Endothelial cell (in vitro differentiated cells): ENCODE measurements around the gene RALY. TPM values are rescaled to one million over a fixed set of nuclear protein-coding genes. Genes with fewer than 3 reads are reported as not detected.

Experiments
- DNase-seq: peaks from one replicate; pipeline ENCODE4 v3.0.0; 2021; ENCODE audit warnings: low spot score
- H3K27ac Mint-ChIP-seq: one replicate; pipeline ENCODE4 v1.8.0; 2021; ENCODE audit warnings: mixed read lengths, inconsistent platforms; ENCODE audit not compliant: unreplicated experiment
- H3K27me3 Mint-ChIP-seq: one replicate; pipeline ENCODE4 v1.8.0; 2021; ENCODE audit warnings: mild to moderate bottlenecking, moderate library complexity, mixed read lengths, inconsistent platforms; ENCODE audit not compliant: unreplicated experiment
- H3K36me3 Mint-ChIP-seq: one replicate; pipeline ENCODE4 v1.8.0; 2021; ENCODE audit warnings: mild to moderate bottlenecking, low read depth, mixed read lengths, inconsistent platforms; ENCODE audit not compliant: unreplicated experiment
- H3K4me1 Mint-ChIP-seq: one replicate; pipeline ENCODE4 v1.8.0; 2021; ENCODE audit warnings: mild to moderate bottlenecking, mixed read lengths, inconsistent platforms; ENCODE audit not compliant: unreplicated experiment
- H3K4me3 Mint-ChIP-seq: one replicate; pipeline ENCODE4 v1.8.0; 2021; ENCODE audit warnings: mild to moderate bottlenecking, mixed read lengths, inconsistent platforms; ENCODE audit not compliant: unreplicated experiment
- H3K9me3 Mint-ChIP-seq: one replicate; pipeline ENCODE4 v1.8.0; 2021; ENCODE audit warnings: mixed read lengths, inconsistent platforms; ENCODE audit not compliant: unreplicated experiment
- CTCF ChIP-seq: fragments of 200-600 bp; sonication (generic); IDR thresholded peaks from one replicate; pipeline ENCODE4 v1.5.0; 2021; ENCODE audit warnings: antibody characterized with exemption; ENCODE audit not compliant: unreplicated experiment
- total RNA-seq: library from RNA; stranded (reverse); fragmentation: NEBNext Ultra II Directional; extraction: Animal tissue kit (Norgen Biotek cat#: 25700); gene quantifications from one replicate; pipeline ENCODE4 v1.2.1, GENCODE V29; 2021; ENCODE audit not compliant: unreplicated experiment

RALY gene
- total RNA-seq, 1 donor from 2014 or later, result 168 TPM

GRCh38 chr20:33991502-33991901, 2.2 kb upstream of the RALY start:
- H3K27me3 Mint-ChIP-seq, result peaks cover 22% of the 10 kb centered on the region
- no peak overlapping the region for H3K27ac Mint-ChIP-seq
- no peaks in the 10 kb centered on the region for H3K9me3 Mint-ChIP-seq
- H3K4me1 Mint-ChIP-seq, result peaks cover 21% of the 10 kb centered on the region
- TF ChIP-seq CTCF, result no peak
- no peaks in the 10 kb centered on the region for H3K36me3 Mint-ChIP-seq
- H3K4me3 Mint-ChIP-seq, result no peak overlapping the region
- DNase-seq, result no peak

GRCh38 chr20:33992145-33992922, 1.4 kb upstream of the RALY start:
- no peaks in the 10 kb centered on the region for H3K9me3 Mint-ChIP-seq
- no peak for DNase-seq
- TF ChIP-seq CTCF, result no peak
- peak overlapping the region; percentile 93 for H3K27ac Mint-ChIP-seq
- peak overlapping the region; percentile 85 for H3K4me3 Mint-ChIP-seq
- H3K27me3 Mint-ChIP-seq, result peaks cover 22% of the 10 kb centered on the region
- H3K4me1 Mint-ChIP-seq, result peaks cover 25% of the 10 kb centered on the region
- no peaks in the 10 kb centered on the region for H3K36me3 Mint-ChIP-seq

DNA sequence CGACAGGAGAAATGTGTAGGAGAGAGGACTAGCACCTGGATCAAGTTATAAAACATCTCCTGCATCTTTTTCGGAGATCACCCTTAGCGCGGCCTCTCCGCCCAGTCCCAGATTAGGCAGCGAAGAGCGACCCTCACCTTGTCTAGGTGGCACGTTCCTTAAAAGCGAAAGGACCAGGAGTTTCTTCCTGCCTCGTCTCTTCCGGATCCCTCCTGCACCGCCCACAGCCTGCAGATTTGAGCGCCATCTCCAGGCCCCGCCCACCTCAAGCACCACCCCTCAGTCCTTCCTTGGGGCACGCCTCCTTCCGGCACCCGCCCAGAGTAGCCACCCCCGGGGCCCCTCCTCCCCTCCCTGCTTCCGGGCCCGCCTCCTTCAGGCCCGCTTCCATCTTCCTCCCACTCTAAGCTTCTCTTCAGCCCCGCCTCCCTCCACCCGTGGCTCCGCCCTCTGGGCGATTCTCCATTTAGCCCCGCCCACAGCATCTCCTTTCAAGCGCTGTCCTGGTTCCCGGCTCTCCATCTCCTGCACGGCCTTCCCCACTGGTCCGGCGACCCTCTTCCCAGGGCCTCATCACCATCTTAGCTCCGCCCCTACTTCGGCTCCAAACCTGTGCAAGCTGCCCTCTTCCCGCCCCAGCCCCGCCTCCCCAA, 662 bp upstream of the RALY start:
- Mint-ChIP-seq H3K27ac (peak overlapping the region; percentile 93), H3K4me1 (peaks cover 28% of the 10 kb centered on the region), H3K9me3 (no peaks in the 10 kb centered on the region), H3K27me3 (peaks cover 22% of the 10 kb centered on the region), H3K4me3 (peak overlapping the region; percentile 85), H3K36me3 (peaks cover 3% of the 10 kb centered on the region)
- DNase-seq, result peak; percentile 99
- TF ChIP-seq CTCF, result no peak

DNA sequence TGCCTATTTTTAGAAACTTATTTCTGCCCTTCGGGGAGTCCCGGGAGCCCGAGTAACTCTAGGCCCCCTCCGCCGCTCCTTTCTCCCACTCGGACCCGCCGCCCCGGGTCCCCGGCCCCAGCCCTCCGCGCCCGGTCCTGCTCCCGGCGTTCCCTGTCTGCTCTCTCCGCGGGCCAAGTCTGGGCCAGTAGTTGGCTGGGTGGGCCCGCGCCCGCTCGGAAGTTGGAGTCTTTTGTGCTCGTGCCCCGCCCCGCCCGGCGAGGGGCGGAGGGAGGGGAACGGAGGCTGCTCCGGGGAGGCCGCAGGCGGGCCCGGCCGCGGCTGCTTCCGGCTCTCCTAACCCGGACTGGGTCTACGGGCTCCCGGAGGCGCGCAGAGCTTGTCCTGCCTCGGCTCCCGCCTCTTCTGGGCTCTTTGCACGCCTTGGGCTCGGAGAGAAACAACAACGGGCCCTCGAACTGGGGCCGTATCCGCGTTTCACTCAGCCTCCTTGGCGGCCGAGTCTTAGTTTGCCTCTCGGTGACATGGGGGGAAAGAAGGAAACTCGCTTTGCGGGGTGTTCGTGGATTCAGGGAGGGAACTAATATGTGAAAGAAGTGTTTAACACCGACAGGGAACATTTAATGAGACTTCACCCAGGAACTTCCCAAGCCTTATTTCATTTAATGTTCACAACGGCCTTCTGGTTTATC, 657 bp downstream of the RALY start:
- TF ChIP-seq CTCF, result no peak
- Mint-ChIP-seq H3K4me3 (peak overlapping the region; percentile 96), H3K4me1 (peaks cover 38% of the 10 kb centered on the region), H3K36me3 (peaks cover 4% of the 10 kb centered on the region), H3K27ac (peak overlapping the region; percentile 90), H3K9me3 (no peaks in the 10 kb centered on the region), H3K27me3 (peaks cover 22% of the 10 kb centered on the region)
- peak; percentile 78 for DNase-seq
